Neural cell (in vitro differentiated cells): Measurements from ENCODE around the gene OPRD1.
"Not testable (repeated sequence)": the region's sequence is repeated elsewhere in the genome, so short reads cannot be mapped to it uniquely, and the experiment has no call there.

Experiments used
- EZH2 ChIP-seq: fragments of 200-600, 300-800 bp; shearing (Covaris generic), sonication (generic); IDR thresholded peaks from 2 replicates; pipeline ENCODE4 v1.6.1; 2014; ENCODE audit warnings: antibody characterized with exemption, low read length, borderline replicate concordance, mild to moderate bottlenecking; ENCODE audit not compliant: insufficient read depth, poor library complexity, severe bottlenecking
- TAF1 ChIP-seq: IDR thresholded peaks from 2 replicates; pipeline ENCODE4 v1.6.1; 2012; ENCODE audit warnings: low read depth
- TF ChIP-seq, protein P1 (sequence below): IDR thresholded peaks from 2 replicates; pipeline ENCODE4 v1.6.1; 2012; ENCODE audit warnings: borderline replicate concordance
- TF ChIP-seq, protein P2 (sequence below): fragments of 450-650 bp; IDR thresholded peaks from 2 replicates; pipeline ENCODE4 v1.5.1; 2014; ENCODE audit warnings: antibody characterized with exemption, mild to moderate bottlenecking, moderate library complexity; ENCODE audit not compliant: poor library complexity, severe bottlenecking

DNA sequence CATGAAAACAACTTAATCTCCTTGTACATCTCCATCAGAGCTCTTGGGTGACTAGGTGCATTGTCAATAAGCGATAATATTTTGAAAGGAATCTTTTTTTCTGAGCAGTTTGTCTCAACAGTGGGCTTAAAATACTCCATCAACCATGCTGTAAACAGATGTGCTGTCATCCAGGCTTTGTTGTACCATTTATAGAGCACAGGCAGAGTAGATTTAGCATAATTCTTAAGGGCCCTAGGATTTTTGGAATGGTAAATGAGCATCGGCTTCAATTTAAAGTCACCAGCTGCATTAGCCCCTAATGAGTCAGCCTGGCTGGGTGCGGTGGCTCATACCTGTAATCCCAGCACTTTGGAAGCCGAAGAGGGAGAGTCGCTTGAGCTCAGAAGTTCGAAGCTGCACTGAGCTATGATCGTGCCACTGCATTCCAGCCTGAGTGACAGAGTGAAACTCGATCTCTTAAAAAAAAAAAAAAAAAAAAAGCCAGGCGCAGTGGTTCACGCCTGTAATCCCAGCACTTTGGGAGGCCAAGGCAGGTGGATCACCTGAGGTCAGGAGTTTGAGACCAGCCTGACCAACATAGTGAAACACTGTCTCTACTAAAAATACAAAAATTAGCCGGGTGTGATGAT, 16.4 kb downstream of the OPRD1 start:
- TF ChIP-seq TAF1, EZH2: not testable (repeated sequence)
- TF ChIP-seq, protein P1, sequence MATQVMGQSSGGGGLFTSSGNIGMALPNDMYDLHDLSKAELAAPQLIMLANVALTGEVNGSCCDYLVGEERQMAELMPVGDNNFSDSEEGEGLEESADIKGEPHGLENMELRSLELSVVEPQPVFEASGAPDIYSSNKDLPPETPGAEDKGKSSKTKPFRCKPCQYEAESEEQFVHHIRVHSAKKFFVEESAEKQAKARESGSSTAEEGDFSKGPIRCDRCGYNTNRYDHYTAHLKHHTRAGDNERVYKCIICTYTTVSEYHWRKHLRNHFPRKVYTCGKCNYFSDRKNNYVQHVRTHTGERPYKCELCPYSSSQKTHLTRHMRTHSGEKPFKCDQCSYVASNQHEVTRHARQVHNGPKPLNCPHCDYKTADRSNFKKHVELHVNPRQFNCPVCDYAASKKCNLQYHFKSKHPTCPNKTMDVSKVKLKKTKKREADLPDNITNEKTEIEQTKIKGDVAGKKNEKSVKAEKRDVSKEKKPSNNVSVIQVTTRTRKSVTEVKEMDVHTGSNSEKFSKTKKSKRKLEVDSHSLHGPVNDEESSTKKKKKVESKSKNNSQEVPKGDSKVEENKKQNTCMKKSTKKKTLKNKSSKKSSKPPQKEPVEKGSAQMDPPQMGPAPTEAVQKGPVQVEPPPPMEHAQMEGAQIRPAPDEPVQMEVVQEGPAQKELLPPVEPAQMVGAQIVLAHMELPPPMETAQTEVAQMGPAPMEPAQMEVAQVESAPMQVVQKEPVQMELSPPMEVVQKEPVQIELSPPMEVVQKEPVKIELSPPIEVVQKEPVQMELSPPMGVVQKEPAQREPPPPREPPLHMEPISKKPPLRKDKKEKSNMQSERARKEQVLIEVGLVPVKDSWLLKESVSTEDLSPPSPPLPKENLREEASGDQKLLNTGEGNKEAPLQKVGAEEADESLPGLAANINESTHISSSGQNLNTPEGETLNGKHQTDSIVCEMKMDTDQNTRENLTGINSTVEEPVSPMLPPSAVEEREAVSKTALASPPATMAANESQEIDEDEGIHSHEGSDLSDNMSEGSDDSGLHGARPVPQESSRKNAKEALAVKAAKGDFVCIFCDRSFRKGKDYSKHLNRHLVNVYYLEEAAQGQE: not testable (repeated sequence)
- TF ChIP-seq, protein P2, sequence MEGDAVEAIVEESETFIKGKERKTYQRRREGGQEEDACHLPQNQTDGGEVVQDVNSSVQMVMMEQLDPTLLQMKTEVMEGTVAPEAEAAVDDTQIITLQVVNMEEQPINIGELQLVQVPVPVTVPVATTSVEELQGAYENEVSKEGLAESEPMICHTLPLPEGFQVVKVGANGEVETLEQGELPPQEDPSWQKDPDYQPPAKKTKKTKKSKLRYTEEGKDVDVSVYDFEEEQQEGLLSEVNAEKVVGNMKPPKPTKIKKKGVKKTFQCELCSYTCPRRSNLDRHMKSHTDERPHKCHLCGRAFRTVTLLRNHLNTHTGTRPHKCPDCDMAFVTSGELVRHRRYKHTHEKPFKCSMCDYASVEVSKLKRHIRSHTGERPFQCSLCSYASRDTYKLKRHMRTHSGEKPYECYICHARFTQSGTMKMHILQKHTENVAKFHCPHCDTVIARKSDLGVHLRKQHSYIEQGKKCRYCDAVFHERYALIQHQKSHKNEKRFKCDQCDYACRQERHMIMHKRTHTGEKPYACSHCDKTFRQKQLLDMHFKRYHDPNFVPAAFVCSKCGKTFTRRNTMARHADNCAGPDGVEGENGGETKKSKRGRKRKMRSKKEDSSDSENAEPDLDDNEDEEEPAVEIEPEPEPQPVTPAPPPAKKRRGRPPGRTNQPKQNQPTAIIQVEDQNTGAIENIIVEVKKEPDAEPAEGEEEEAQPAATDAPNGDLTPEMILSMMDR: not testable (repeated sequence)
